A549 (cell line): ENCODE results near the gene PGBD5. TPM values are rescaled to one million over a fixed set of nuclear protein-coding genes. Genes with fewer than 3 reads are reported as not detected.

Experiments
- ATAC-seq, 2 experiments: fragments of 200-7000 bp in 1 of 2; fragments of >200 bp in 1 of 2; cut with Nextera tagmentation in 1 of 2; cut with Tn5 transposase in 1 of 2; 3 replicates each; pipeline versions ENCODE4 v1.8.0 to v1.9.1; 2018 to 2020; ENCODE audit warnings: mild to moderate bottlenecking in 1 of 2, moderate library complexity in 1 of 2
- CTCF ChIA-PET: fragments of 300-600 bp; sonication (Branson Sonifier 250); formaldehyde crosslinking; extraction: SDS; loops from one replicate; lab custom pipeline; 2021; ENCODE audit warnings: antibody characterized with exemption, inconsistent platforms; lab: Yijun Ruan, JAX
- POLR2A ChIA-PET: fragments of 350-600 bp; formaldehyde crosslinking; extraction: SDS; loops from one replicate; lab custom pipeline; 2021; ENCODE audit warnings: antibody characterized with exemption, inconsistent platforms; lab: Yijun Ruan, JAX
- DNase-seq, 2 experiments: peaks; one replicate each; pipeline versions ENCODE4 v3.0.0 to v3.0.0-alpha.2; 2011 to 2016; ENCODE audit warnings: low read depth in 1 of 2, low spot score in 1 of 2
- FAIRE-seq: peaks from 2 replicates; lab custom pipeline; 2011; peaks lifted over from hg19 to GRCh38; lab: Jason Lieb, UNC
- H3K27ac ChIP-seq, 2 experiments: fragments of >200 bp; sonication (Bioruptor Twin); formaldehyde crosslinking; 3 replicates each; pipeline ENCODE4 v1.5.1; 2016 to 2017
- H3K4me1 ChIP-seq: fragments of >200 bp; sonication (Bioruptor Twin); formaldehyde crosslinking; 3 replicates; pipeline ENCODE4 v1.6.1; 2016
- H3K4me2 ChIP-seq: fragments of >200 bp; sonication (Bioruptor Twin); formaldehyde crosslinking; 3 replicates; pipeline ENCODE4 v1.6.1; 2016
- H3K4me3 ChIP-seq: fragments of >200 bp; sonication (Bioruptor Twin); formaldehyde crosslinking; 3 replicates; pipeline ENCODE4 v1.5.1; 2016
- H3K9me3 ChIP-seq: fragments of >200 bp; sonication (Bioruptor Twin); formaldehyde crosslinking; 3 replicates; pipeline ENCODE4 v1.6.1; 2016
- BHLHE40 ChIP-seq: IDR thresholded peaks from 2 replicates; pipeline ENCODE4 v1.6.1; 2012; ENCODE audit warnings: low read depth, low read length, inconsistent platforms
- CBX2 ChIP-seq: fragments of 200-600 bp; sonication (generic); IDR thresholded peaks from 2 replicates; pipeline ENCODE4 v1.6.1; 2016; ENCODE audit warnings: low read depth, mild to moderate bottlenecking, borderline replicate concordance
- EHF ChIP-seq: fragments of 250-450 bp; sonication (Bioruptor Pico); IDR thresholded peaks from 2 replicates; pipeline ENCODE4 v1.5.0; 2020; ENCODE audit warnings: mild to moderate bottlenecking
- EP300 ChIP-seq, 2 experiments: fragments of >200 bp; sonication (Bioruptor Twin); formaldehyde crosslinking; IDR thresholded peaks; 2 replicates in 1 of 2; 3 replicates in 1 of 2; pipeline ENCODE4 v1.6.1; 2016 to 2017
- ESRRA ChIP-seq: fragments of 150-350 bp; IDR thresholded peaks from 2 replicates; pipeline ENCODE4 v1.6.1; 2014; ENCODE audit warnings: mild to moderate bottlenecking, low read length, borderline replicate concordance
- FOXS1 ChIP-seq: fragments of 250-450 bp; sonication (Bioruptor Pico); IDR thresholded peaks from 2 replicates; pipeline ENCODE4 v1.5.0; 2020; ENCODE audit warnings: mild to moderate bottlenecking, moderate library complexity
- HOXA7 ChIP-seq: fragments of 250-450 bp; sonication (Bioruptor Pico); IDR thresholded peaks from 2 replicates; pipeline ENCODE4 v1.5.0; 2020; ENCODE audit warnings: mild to moderate bottlenecking, moderate library complexity
- HOXB13 ChIP-seq: fragments of 250-450 bp; sonication (Bioruptor Pico); IDR thresholded peaks from 2 replicates; pipeline ENCODE4 v1.5.0; 2020; ENCODE audit warnings: low read depth, mild to moderate bottlenecking, moderate library complexity
- HOXB5 ChIP-seq: fragments of 250-450 bp; sonication (Bioruptor Pico); IDR thresholded peaks from 2 replicates; pipeline ENCODE4 v1.5.0; 2020; ENCODE audit warnings: mild to moderate bottlenecking, moderate library complexity
- JUNB ChIP-seq: fragments of >200 bp; sonication (Bioruptor Twin); formaldehyde crosslinking; IDR thresholded peaks from 2 replicates; pipeline ENCODE4 v1.6.1; 2016
- KDM1A ChIP-seq: fragments of 200-600 bp; sonication (generic); IDR thresholded peaks from 2 replicates; pipeline ENCODE4 v1.6.1; 2016; ENCODE audit warnings: low read depth, mild to moderate bottlenecking
- KDM5A ChIP-seq: fragments of 200-600 bp; sonication (generic); IDR thresholded peaks from 2 replicates; pipeline ENCODE4 v1.6.1; 2016; ENCODE audit warnings: antibody characterized with exemption, mild to moderate bottlenecking
- MAZ ChIP-seq: fragments of 150-350 bp; IDR thresholded peaks from 2 replicates; pipeline ENCODE4 v1.6.1; 2014; ENCODE audit warnings: antibody characterized with exemption, low read depth, low read length, borderline replicate concordance
- NFE2L2 ChIP-seq: fragments of 150-350 bp; conservative IDR thresholded peaks from 2 replicates; pipeline ENCODE4 v1.6.1; 2014; ENCODE audit warnings: low read length
- PHF8 ChIP-seq: fragments of 200-600 bp; sonication (generic); IDR thresholded peaks from 2 replicates; pipeline ENCODE4 v1.6.1; 2016; ENCODE audit warnings: low read depth, mild to moderate bottlenecking, antibody characterized with exemption, moderate library complexity, borderline replicate concordance
- POLR2A ChIP-seq: IDR thresholded peaks from 2 replicates; pipeline ENCODE4 v1.6.1; 2012; ENCODE audit warnings: mild to moderate bottlenecking, low read length
- RCOR1 ChIP-seq: fragments of 150-350 bp; IDR thresholded peaks from 2 replicates; pipeline ENCODE4 v1.6.1; 2014; ENCODE audit warnings: antibody characterized with exemption, low read length, low read depth
- RNF2 ChIP-seq: fragments of 200-600 bp; sonication (generic); IDR thresholded peaks from 2 replicates; pipeline ENCODE4 v1.6.1; 2016; ENCODE audit warnings: low read depth, mild to moderate bottlenecking, antibody characterized with exemption, moderate library complexity, borderline replicate concordance
- TFCP2L1 ChIP-seq: fragments of 250-450 bp; sonication (Bioruptor Pico); IDR thresholded peaks from 2 replicates; pipeline ENCODE4 v1.5.0; 2021; ENCODE audit warnings: mild to moderate bottlenecking
- TP53 ChIP-seq: fragments of 250-450 bp; sonication (Bioruptor Pico); IDR thresholded peaks from 2 replicates; pipeline ENCODE4 v1.5.0; 2021; ENCODE audit warnings: mild to moderate bottlenecking, moderate library complexity
- WGBS: methylation state at CpG from one replicate; pipeline ENCODE4 v1.1.6; 2017; ENCODE audit errors: missing lambda C conversion rate; 5-methylcytosine and 5-hydroxymethylcytosine counted together
- polyA plus RNA-seq, 4 experiments: library from polyadenylated mRNA; depleted of rRNA in 3 of 4; stranded (reverse); fragments of >200 nt; fragmentation: RNase III in 1 of 4; extraction: RNeasy Plus Mini Kit Qiagen cat#74134 plus additional on column Dnase treatment in 1 of 4; gene quantifications; 2 replicates in 3 of 4; 3 replicates in 1 of 4; pipeline ENCODE4 v1.2.3, GENCODE V29; 2011 to 2017
- TF ChIP-seq, protein P1 (sequence below): fragments of 250-450 bp; sonication (Bioruptor Pico); IDR thresholded peaks from 2 replicates; pipeline ENCODE4 v1.5.0; 2021; ENCODE audit warnings: mild to moderate bottlenecking, moderate library complexity, borderline replicate concordance
- TF ChIP-seq, protein P2 (sequence below): fragments of 200-600 bp; sonication (generic); IDR thresholded peaks from 2 replicates; pipeline ENCODE4 v1.6.1; 2016; ENCODE audit warnings: antibody characterized with exemption, mild to moderate bottlenecking, moderate library complexity
- TF ChIP-seq, protein P3 (sequence below): IDR thresholded peaks from 2 replicates; pipeline ENCODE4 v1.6.1; 2012

The PGBD5 gene
- polyA plus RNA-seq, 2 of the 4 experiments (the other 2 are of a cell fraction): 0.04 to 0.66 TPM

DNA sequence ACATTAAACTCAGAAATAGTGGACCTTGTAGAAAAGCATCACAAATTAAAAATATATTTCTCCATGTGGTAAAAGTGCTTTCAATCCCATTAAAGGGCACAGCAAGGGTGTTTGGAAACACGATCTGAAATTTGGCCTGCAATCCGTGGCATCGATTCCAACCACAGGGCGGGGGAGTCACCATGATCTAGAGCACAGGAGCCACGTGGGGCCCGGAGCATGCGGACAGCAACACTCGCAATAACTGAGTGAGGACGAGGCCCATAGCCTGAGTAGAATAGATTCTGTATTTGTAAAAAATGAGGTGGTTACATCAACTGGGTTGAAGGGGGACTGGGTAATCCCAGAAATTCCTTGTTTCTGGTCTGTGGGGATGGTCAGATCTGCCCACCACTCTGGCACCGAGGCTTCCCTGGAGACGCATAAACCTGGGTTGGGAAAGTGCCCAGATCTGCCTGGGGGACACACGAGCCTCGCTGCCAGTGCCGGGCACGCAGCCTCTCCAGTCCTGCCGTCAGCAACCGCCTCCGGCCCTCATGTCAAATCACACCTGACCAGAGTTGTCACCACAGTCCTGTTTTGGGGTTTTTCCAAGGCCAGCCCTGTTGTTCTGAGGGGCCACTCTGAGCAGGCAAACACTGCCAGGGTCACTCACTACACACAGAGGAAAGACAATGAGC lies 104.3 kb downstream of the PGBD5 start:
- TF ChIP-seq RNF2 (no peak), MAZ (no peak), JUNB (no peak), PHF8 (no peak), EHF (no peak), HOXA7 (CRISPR knock-in tag) (no peak)
- TF ChIP-seq, protein P1, sequence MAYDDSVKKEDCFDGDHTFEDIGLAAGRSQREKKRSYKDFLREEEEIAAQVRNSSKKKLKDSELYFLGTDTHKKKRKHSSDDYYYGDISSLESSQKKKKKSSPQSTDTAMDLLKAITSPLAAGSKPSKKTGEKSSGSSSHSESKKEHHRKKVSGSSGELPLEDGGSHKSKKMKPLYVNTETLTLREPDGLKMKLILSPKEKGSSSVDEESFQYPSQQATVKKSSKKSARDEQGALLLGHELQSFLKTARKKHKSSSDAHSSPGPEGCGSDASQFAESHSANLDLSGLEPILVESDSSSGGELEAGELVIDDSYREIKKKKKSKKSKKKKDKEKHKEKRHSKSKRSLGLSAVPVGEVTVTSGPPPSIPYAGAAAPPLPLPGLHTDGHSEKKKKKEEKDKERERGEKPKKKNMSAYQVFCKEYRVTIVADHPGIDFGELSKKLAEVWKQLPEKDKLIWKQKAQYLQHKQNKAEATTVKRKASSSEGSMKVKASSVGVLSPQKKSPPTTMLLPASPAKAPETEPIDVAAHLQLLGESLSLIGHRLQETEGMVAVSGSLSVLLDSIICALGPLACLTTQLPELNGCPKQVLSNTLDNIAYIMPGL: no peak
- DNase-seq: no peak
- Histone ChIP-seq H3K27ac (no peak overlapping the region), H3K4me1 (no peaks in the 10 kb centered on the region; the same call in 2 of the 3 replicates), H3K9me3 (no peaks in the 10 kb centered on the region), H3K4me3 (no peak overlapping the region), H3K4me2 (no peak overlapping the region)
- ChIA-PET POLR2A (no interaction called here), CTCF (no interaction called here)
- 59% methylated on average over 13 of the region's 18 CpGs for WGBS
- FAIRE-seq: no peak
- no peak for ATAC-seq

DNA sequence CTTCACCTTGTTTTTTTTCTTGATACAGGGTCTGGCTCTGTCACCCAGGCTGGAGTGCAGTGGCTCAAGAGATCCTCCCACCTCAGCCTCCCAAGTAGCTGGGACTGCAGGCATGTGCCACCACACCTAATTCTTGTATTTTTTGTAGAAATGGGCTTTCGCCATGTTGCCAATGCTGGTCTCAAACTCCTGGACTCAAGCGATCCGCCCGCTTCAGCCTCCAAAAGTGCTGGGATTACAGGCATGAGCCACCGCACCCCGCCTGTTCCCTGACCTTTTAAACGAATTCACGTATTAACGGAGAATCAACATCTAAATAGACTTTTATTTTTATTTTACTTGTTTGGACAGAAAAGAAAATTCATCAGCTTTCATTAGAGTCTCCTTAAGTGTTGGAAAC lies 104.8 kb downstream of the PGBD5 start:
- POLR2A ChIA-PET: no interaction called here
- no peak overlapping the region for H3K4me2 ChIP-seq
- ATAC-seq (no peak), FAIRE-seq (no peak)
- CTCF ChIA-PET: no interaction called here
- no peak overlapping the region for H3K4me3 ChIP-seq
- H3K27ac ChIP-seq: no peak overlapping the region
- TF ChIP-seq HOXB13 (CRISPR knock-in tag) (no peak), TP53 (CRISPR knock-in tag) (no peak), CBX2 (no peak), KDM5A (no peak), TFCP2L1 (CRISPR knock-in tag) (no peak), NFE2L2 (no peak), KDM1A (no peak), RCOR1 (no peak), HOXB5 (CRISPR knock-in tag) (no peak), FOXS1 (CRISPR knock-in tag) (no peak), BHLHE40 (no peak), POLR2A (no peak), JUNB (no peak), EP300 (IDR thresholded peaks at IDR 0.05) (no peak), PHF8 (no peak), ESRRA (no peak)
- TF ChIP-seq, protein P2, sequence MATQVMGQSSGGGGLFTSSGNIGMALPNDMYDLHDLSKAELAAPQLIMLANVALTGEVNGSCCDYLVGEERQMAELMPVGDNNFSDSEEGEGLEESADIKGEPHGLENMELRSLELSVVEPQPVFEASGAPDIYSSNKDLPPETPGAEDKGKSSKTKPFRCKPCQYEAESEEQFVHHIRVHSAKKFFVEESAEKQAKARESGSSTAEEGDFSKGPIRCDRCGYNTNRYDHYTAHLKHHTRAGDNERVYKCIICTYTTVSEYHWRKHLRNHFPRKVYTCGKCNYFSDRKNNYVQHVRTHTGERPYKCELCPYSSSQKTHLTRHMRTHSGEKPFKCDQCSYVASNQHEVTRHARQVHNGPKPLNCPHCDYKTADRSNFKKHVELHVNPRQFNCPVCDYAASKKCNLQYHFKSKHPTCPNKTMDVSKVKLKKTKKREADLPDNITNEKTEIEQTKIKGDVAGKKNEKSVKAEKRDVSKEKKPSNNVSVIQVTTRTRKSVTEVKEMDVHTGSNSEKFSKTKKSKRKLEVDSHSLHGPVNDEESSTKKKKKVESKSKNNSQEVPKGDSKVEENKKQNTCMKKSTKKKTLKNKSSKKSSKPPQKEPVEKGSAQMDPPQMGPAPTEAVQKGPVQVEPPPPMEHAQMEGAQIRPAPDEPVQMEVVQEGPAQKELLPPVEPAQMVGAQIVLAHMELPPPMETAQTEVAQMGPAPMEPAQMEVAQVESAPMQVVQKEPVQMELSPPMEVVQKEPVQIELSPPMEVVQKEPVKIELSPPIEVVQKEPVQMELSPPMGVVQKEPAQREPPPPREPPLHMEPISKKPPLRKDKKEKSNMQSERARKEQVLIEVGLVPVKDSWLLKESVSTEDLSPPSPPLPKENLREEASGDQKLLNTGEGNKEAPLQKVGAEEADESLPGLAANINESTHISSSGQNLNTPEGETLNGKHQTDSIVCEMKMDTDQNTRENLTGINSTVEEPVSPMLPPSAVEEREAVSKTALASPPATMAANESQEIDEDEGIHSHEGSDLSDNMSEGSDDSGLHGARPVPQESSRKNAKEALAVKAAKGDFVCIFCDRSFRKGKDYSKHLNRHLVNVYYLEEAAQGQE: no peak
- TF ChIP-seq, protein P3, sequence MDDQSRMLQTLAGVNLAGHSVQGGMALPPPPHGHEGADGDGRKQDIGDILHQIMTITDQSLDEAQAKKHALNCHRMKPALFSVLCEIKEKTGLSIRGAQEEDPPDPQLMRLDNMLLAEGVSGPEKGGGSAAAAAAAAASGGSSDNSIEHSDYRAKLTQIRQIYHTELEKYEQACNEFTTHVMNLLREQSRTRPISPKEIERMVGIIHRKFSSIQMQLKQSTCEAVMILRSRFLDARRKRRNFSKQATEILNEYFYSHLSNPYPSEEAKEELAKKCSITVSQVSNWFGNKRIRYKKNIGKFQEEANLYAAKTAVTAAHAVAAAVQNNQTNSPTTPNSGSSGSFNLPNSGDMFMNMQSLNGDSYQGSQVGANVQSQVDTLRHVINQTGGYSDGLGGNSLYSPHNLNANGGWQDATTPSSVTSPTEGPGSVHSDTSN: no peak
- TF ChIP-seq, all 56 proteins: peak for 0
- H3K9me3 ChIP-seq: no peaks in the 10 kb centered on the region
- 89% methylated on average over 9 of the region's 9 CpGs for WGBS
- no peak for DNase-seq
- H3K4me1 ChIP-seq: no peaks in the 10 kb centered on the region
